ENCODE measurements around the gene ABI1. TPM values are rescaled to one million over a fixed set of nuclear protein-coding genes. Genes with fewer than 3 reads are reported as not detected.

Gene ABI1
- total RNA-seq, 2 donors from 2014 or later = 40.6 to 42.2 TPM

- peaks cover 36% of the 10 kb centered on the region for H3K36me3 ChIP-seq (ENCODE audit: control insufficient read depth, insufficient read depth, low read length)
- no peak overlapping the region for H3K4me3 ChIP-seq (ENCODE audit: low read length)
- Mint-ChIP-seq H3K4me3 (no peak overlapping the region), H3K36me3 (ENCODE audit: low read depth) (peaks cover 23% of the 10 kb centered on the region), H3K9me3 (no peaks in the 10 kb centered on the region), H3K4me1 (no peaks in the 10 kb centered on the region), H3K27ac (no peak overlapping the region), H3K27me3 (ENCODE audit: insufficient read depth) (no peaks in the 10 kb centered on the region)
- no peaks in the 10 kb centered on the region for H3K27me3 ChIP-seq (ENCODE audit: control insufficient read depth, insufficient read depth, low read length, poor library complexity, severe bottlenecking)
- no peaks in the 10 kb centered on the region for H3K4me1 ChIP-seq (ENCODE audit: control insufficient read depth, insufficient read depth, low read length)
- 96% methylated on average over 2 of the region's 2 CpGs; no CpG with 5 or more reads in 1 of the 2 experiments for WGBS, 2 experiments (ENCODE audit: insufficient coverage in 1 of 2, insufficient read length in 1 of 2)
- H3K9me3 ChIP-seq (ENCODE audit: control insufficient read depth, low read length) = no peaks in the 10 kb centered on the region
- TF ChIP-seq CTCF (conservative IDR thresholded peaks at IDR 0.05) = no peak
- no peak for DNase-seq
- no peak overlapping the region for H3K27ac ChIP-seq (ENCODE audit: low read depth, low read length)
- no peak overlapping the region for H3K9ac ChIP-seq (ENCODE audit: extremely low read depth, low read length, poor library complexity, severe bottlenecking)
These were observed 95.2 kb downstream of the ABI1 start for GRCh38 chr10:26765549-26765948.

- no peaks in the 10 kb centered on the region for H3K9me3 ChIP-seq (ENCODE audit: control insufficient read depth, low read length)
- Mint-ChIP-seq H3K27me3 (ENCODE audit: insufficient read depth) (no peaks in the 10 kb centered on the region), H3K27ac (peak overlapping the region; percentile 32), H3K36me3 (ENCODE audit: low read depth) (peaks cover 10% of the 10 kb centered on the region), H3K4me1 (peaks cover 30% of the 10 kb centered on the region), H3K4me3 (no peak overlapping the region), H3K9me3 (no peaks in the 10 kb centered on the region)
- no peaks in the 10 kb centered on the region for H3K4me1 ChIP-seq (ENCODE audit: control insufficient read depth, insufficient read depth, low read length)
- H3K4me3 ChIP-seq (ENCODE audit: low read length) = no peak overlapping the region
- no peaks in the 10 kb centered on the region for H3K27me3 ChIP-seq (ENCODE audit: control insufficient read depth, insufficient read depth, low read length, poor library complexity, severe bottlenecking)
- H3K36me3 ChIP-seq (ENCODE audit: control insufficient read depth, insufficient read depth, low read length) = peaks cover 22% of the 10 kb centered on the region
- H3K27ac ChIP-seq (ENCODE audit: low read depth, low read length) = no peak overlapping the region
- 56 to 83% methylated on average over 3 to 4 of the region's 4 CpGs for WGBS, 2 experiments (ENCODE audit: insufficient coverage in 1 of 2, insufficient read length in 1 of 2)
- no peak for DNase-seq
- no peak overlapping the region for H3K9ac ChIP-seq (ENCODE audit: extremely low read depth, low read length, poor library complexity, severe bottlenecking)
- no peak for TF ChIP-seq CTCF (conservative IDR thresholded peaks at IDR 0.05)
These were observed 101.8 kb downstream of the ABI1 start for GRCh38 chr10:26759008-26759407.

DNA sequence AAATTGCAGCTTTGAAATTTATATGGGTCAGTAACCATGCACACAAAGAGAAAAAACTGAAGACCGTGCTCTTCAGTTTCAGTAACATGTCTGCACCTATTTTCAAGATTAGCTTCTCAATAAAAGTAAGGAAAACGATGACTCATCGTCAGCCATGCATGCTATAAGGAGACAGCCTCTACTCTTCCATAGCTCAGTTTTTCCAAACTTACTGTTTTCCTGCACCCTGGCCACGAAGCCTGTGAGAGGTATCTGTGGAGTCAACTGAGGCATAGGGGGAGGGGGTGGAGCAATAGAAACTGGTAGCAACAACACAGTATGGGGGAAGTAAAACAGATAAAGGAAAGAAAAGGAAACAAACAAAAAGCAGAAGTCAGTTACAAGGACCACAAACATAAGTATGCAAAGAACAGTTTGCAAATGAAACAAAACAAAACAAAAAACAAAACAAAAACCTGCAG is 105.3 kb downstream of the ABI1 start:
- H3K36me3 Mint-ChIP-seq (ENCODE audit: low read depth) = peaks cover 13% of the 10 kb centered on the region
- 49 to 78% methylated on average over 3 to 4 of the region's 4 CpGs for WGBS, 2 experiments (ENCODE audit: insufficient coverage in 1 of 2, insufficient read length in 1 of 2)
- H3K36me3 ChIP-seq (ENCODE audit: control insufficient read depth, insufficient read depth, low read length) = peaks cover 26% of the 10 kb centered on the region
- peaks cover 41% of the 10 kb centered on the region for H3K4me1 Mint-ChIP-seq
- peak overlapping the region; percentile 24 for H3K4me3 Mint-ChIP-seq
- DNase-seq = peak; percentile 55
- H3K27me3 ChIP-seq (ENCODE audit: control insufficient read depth, insufficient read depth, low read length, poor library complexity, severe bottlenecking) = no peaks in the 10 kb centered on the region
- TF ChIP-seq CTCF (conservative IDR thresholded peaks at IDR 0.05) = no peak
- no peak overlapping the region for H3K9ac ChIP-seq (ENCODE audit: extremely low read depth, low read length, poor library complexity, severe bottlenecking)
- H3K27me3 Mint-ChIP-seq (ENCODE audit: insufficient read depth) = no peaks in the 10 kb centered on the region
- H3K4me3 ChIP-seq (ENCODE audit: low read length) = no peak overlapping the region
- H3K9me3 ChIP-seq (ENCODE audit: control insufficient read depth, low read length) = no peaks in the 10 kb centered on the region
- no peaks in the 10 kb centered on the region for H3K9me3 Mint-ChIP-seq
- no peaks in the 10 kb centered on the region for H3K4me1 ChIP-seq (ENCODE audit: control insufficient read depth, insufficient read depth, low read length)
- H3K27ac Mint-ChIP-seq = peak overlapping the region; percentile 85
- no peak overlapping the region for H3K27ac ChIP-seq (ENCODE audit: low read depth, low read length)

Measured in endodermal cell (in vitro differentiated cells).